H7 (cell line): ENCODE results near the gene FAM200A. TPM values are rescaled to one million over a fixed set of nuclear protein-coding genes. Genes with fewer than 3 reads are reported as not detected.
A peak's percentile ranks its signal among the peaks of the same experiment; 100 is the strongest.
"Not testable (repeated sequence)": the region's sequence is repeated elsewhere in the genome, so short reads cannot be mapped to it uniquely, and the experiment has no call there.

Experiments
- DNase-seq: peaks from one replicate; pipeline ENCODE4 v3.0.0; 2012
- H3K27me3 ChIP-seq: 2 replicates; pipeline ENCODE4 v1.6.0; 2011; ENCODE audit warnings: mild to moderate bottlenecking, low read length; ENCODE audit not compliant: control insufficient read depth, insufficient read depth
- H3K36me3 ChIP-seq: replicated peaks from 2 replicates; pipeline ENCODE4 v1.5.1; 2011; ENCODE audit warnings: low read length; ENCODE audit not compliant: control insufficient read depth, insufficient read depth
- H3K4me3 ChIP-seq: 2 replicates; pipeline ENCODE4 v1.5.1; 2011; ENCODE audit warnings: low read depth, mild to moderate bottlenecking, control low read depth, low read length, moderate library complexity; ENCODE audit not compliant: insufficient read depth
- total RNA-seq: library from RNA; depleted of rRNA; stranded (reverse); fragments of >200 nt; shearing (Covaris generic); gene quantifications from 2 replicates; pipeline ENCODE4 v1.2.3, GENCODE V29; 2014

Gene FAM200A
- total RNA-seq, 1 experiment from 2014 or later = 7.2 TPM

DNA sequence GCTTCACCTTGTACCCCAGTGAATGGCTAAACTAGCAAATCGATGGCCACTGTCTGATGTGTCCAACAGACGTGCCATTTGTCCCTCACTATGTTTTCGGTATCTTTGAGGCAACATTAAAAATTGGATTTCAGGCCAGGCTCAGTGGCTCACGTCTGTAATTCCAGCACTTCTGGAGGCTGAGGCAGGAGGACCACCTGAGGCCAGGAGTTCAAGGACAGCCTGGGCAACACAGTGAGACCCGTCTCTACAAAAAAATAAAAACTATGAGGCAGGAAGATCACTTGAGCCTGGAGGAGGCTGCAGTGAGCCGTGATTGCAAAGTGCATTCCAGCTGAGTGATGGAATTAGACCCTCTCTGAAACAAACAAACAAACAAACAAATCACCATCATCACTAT, 8.0 kb downstream of the FAM200A start:
- Histone ChIP-seq H3K4me3 (no peak overlapping the region), H3K36me3 (no peaks in the 10 kb centered on the region), H3K27me3 (no peaks in the 10 kb centered on the region)
- no peak for DNase-seq

DNA sequence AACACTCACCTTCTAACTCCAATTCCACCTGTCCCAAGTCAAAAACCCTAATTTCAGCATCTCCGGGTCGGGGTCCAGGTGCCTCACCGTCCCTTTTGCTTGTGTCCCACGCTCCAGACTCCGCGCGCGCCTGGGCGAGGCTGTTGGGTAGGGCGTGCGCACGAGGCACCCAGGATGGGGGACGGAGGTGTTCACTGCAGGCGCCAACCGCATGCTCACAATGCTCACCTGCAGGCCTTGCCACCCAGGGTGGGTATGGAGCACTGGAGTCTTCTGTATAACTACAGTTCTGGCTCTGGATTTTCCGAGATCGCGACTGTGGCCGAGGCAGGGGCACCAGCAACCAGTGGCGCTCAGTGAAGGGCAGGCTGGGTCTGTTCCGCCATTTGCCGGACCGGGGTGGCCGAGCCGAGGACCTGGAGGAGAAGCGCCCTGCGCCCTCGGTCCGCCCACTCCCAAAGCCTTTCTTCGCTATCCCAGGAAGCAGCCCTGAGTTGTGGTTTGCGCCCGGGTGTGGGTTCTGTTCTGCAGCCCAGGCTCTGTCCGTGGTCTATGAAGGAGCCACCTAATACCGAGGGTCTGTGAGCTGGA, 8.7 kb downstream of the FAM200A start:
- DNase-seq = peak; percentile 23
- H3K27me3 ChIP-seq = no peaks in the 10 kb centered on the region
- no peaks in the 10 kb centered on the region for H3K36me3 ChIP-seq
- H3K4me3 ChIP-seq = no peak overlapping the region

DNA sequence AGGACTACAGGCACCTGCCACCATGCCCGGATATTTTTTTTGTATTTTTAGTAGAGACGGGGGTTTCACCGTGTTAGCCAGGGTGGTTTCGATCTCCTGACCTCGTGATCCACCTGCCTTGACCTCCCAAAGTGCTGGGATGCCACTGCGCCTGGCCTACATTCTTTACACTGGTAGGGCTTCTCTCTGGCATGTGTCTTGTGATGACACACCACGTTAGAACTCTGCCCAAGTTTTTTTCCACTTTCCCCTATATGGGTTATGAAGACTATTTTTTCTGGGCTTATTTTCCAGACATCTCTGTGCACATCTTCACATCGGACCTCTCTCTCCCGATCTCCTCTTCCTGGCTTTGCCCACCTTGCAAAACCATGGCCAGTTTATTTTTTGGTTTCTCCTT, 10.7 kb downstream of the FAM200A start:
- Histone ChIP-seq H3K36me3 (no peaks in the 10 kb centered on the region), H3K4me3 (no peak overlapping the region), H3K27me3 (no peaks in the 10 kb centered on the region)
- DNase-seq = no peak

DNA sequence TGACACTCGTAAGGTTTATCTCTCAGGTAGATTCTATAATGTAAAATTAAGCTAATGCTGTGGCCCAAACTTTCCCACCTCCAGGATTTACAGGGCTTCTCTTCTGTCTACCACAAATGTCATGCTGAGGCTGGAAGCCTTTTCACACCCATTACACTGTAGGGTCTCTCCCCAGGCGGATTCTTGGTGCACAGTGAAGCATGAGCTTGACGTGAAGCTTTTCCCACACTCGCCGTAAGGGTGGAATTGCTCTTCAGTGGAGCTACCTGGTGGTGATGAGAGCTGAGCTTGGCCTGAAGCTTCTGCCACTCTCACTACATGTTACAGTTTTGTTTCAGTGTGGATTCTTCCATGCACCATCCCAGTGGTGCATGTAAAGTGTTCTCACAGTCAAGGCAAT, 11.4 kb downstream of the FAM200A start:
- H3K4me3 ChIP-seq = no peak overlapping the region
- H3K36me3 ChIP-seq = no peaks in the 10 kb centered on the region
- H3K27me3 ChIP-seq = no peaks in the 10 kb centered on the region
- no peak for DNase-seq

DNA sequence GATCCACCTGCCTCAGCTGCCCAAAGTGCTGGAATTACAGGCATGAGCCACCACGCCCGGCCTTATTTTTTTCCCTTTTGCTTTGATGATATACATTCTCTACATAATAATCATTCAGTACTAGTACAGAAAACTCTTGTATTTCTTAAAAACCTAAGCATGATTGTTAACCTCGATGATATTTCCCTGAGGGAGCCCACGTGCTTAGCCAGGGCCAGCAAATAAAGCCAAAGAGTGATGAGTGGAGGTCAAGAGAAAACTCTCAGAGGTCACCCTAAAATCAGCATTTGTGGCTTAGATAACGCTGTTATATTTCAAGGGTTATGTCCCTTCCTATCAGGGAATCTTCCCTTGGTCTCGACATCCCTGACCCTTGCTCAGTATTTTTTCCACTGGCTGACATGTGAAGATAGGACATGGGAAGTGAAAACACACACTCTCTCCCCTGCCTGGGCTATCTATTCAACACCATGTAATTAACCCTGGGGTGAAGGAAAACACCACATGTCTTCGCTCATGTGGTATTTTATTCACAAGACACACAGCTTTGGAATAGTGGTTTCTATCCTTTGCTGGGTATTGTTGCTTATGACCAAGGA, 12.6 kb downstream of the FAM200A start:
- H3K36me3 ChIP-seq = no peaks in the 10 kb centered on the region
- no peak overlapping the region for H3K4me3 ChIP-seq
- H3K27me3 ChIP-seq = no peaks in the 10 kb centered on the region
- DNase-seq = no peak

DNA sequence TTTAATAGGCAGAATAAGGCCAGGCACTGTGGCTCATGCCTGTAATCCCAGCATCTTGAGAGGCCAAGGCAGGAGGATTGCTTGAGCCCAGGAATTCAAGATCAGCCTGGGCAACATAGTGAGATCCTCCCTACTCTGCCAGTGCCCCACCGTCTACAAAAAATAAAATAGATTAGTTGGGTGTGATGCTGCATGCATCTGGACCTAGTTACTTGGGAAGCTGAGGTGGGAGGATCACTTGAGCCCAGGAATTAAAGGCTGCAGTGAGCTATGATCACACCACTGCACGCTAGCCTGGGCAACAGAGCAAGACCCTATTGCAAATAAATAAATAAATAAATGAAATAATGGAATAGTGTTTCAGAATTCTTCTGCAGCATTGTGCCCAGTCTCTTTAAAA, 16.2 kb downstream of the FAM200A start:
- H3K4me3 ChIP-seq = no peak overlapping the region
- no peak for DNase-seq
- H3K36me3 ChIP-seq = peaks cover 14% of the 10 kb centered on the region
- H3K27me3 ChIP-seq = no peaks in the 10 kb centered on the region

DNA sequence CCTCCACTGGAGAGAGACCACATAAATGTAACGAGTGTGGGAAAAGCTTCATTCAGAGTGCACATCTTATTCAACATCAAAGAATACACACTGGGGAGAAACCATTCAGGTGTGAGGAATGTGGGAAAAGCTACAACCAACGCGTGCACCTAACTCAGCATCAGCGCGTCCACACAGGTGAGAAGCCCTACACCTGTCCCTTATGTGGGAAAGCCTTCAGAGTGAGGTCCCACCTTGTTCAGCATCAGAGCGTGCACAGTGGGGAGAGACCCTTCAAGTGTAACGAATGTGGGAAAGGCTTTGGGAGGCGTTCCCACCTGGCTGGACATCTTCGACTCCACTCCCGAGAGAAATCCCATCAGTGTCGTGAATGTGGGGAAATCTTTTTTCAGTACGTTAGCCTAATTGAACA, 20.6 kb downstream of the FAM200A start:
- Histone ChIP-seq H3K36me3 (peaks cover 26% of the 10 kb centered on the region), H3K27me3 (no peaks in the 10 kb centered on the region), H3K4me3 (no peak overlapping the region)
- DNase-seq = no peak

DNA sequence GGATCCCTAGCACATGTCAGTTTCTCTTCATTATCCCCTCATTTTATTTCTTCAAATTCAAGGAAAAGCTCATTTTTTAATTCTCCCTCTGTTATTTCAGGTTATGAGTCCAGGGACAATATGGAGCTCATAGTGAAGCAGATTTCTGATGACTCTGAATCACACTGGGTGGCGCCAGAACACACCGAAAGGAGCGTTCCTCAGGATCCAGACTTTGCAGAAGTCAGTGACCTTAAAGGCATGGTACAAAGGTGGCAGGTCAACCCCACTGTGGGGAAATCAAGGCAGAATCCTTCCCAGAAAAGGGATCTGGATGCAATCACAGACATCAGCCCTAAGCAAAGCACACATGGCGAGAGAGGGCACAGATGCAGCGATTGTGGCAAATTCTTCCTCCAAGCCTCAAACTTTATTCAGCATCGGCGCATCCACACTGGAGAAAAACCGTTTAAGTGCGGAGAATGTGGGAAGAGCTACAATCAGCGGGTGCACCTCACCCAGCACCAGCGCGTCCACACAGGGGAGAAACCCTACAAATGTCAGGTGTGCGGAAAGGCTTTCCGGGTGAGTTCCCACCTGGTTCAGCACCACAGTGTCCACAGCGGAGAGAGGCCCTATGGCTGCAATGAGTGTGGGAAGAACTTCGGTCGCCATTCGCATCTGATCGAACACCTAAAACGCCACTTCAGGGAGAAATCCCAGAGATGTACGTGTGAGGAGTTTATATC, 26.0 kb downstream of the FAM200A start:
- Histone ChIP-seq H3K36me3 (peaks cover 16% of the 10 kb centered on the region), H3K4me3 (no peak overlapping the region), H3K27me3 (no peaks in the 10 kb centered on the region)
- peak; percentile 28 for DNase-seq

DNA sequence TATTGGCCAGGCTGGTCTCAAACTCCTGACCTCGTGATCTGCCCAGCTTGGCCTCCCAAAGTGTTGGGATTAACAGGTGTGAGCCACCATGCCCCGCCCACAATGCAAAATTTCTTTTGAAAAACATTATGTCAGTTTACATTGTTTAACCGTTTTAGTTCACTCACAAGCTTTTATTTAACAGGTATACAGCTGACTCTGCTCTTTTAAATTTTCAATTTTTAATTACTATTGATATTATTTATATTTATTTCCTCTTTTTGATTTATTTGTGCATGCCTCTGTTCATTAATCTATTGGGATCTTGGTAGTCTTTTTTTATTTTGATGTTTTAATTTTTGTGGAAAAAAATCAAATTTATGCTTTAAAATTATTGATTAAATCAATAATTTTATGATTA, 30.5 kb downstream of the FAM200A start:
- Histone ChIP-seq H3K36me3 (peaks cover 12% of the 10 kb centered on the region), H3K4me3 (no peak overlapping the region), H3K27me3 (no peaks in the 10 kb centered on the region)
- DNase-seq = no peak

DNA sequence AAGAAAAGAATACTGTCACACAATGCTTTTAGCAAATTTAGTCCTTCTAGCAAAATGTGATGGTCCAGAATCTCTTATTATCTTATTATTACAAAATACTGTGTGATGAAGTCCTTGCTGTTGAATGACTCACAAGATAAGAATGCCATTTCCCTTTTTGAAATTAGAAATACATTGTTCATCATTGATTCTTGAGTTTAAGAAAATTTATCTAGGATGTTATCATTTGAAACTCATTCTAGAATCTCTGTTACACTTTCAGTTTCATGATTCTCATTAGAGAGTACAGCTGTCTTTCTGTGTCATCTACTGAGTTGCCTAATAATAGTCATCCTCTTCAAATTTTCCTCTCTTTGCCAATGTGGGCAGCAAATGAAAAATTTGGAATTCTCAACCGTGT, 37.9 kb downstream of the FAM200A start:
- no peak for DNase-seq
- no peak overlapping the region for H3K4me3 ChIP-seq
- no peaks in the 10 kb centered on the region for H3K27me3 ChIP-seq
- H3K36me3 ChIP-seq = peaks cover 13% of the 10 kb centered on the region

DNA sequence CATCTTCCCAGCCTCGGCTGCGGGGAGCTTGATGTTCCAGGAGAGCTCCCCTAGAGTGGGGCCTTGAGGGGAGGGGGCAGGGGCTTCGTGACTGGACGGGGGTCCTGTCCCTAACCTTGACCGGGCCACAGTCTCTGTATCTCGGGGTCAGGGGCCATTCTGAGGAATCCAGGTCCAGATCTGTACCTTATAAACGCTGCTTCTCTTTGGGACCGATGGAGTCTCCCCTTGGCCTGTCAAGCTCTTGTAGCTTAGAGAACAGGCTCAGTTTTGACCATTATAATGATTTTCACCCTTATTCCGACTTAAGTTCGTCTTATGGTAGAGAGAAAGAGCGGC, 46.6 kb downstream of the FAM200A start:
- H3K36me3 ChIP-seq = no peaks in the 10 kb centered on the region; the same call in 1 of the 2 replicates
- no peak for DNase-seq
- peak overlapping the region; percentile 84 for H3K4me3 ChIP-seq
- no peaks in the 10 kb centered on the region for H3K27me3 ChIP-seq

DNA sequence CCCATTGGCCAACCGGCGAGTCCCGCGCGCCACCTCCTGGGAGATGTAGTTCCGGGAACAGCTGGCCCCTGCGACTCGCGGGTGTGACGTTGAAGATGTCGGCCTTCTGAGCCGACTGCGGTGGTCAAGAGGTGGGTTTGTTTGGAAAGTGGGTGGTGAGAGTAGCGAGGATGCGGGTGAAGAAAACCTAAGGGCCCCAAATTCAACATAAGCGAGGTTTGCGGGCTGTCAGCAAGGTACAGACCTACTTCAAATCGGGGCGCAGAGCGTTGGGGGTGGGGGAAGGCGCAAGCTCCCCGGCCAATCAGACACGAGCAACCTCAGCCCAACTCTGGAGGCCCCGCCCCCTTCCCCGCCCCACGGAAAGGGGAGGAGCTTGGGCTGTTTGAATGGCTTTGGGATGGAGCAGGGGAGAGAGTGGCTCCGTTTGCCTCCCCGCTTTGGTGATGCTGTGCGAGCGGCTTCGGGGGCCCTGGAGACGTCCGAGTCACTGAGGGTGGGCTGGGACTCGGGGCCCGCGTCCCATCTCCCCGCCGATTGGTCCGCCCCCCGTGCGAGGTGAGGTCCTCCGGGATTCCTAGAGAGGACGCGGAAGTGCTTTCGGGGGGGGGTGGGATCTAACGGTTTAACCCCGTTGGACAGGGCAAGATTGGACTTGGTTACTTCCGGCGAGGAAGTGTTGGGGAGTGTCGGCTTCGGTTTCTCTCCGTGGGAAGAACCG, 47.2 kb downstream of the FAM200A start, which contains the start of gene ZKSCAN5:
Gene ZKSCAN5, plus strand, starts transcription at position 60 of the 721 bp plus-strand sequence. CDS start 1,383 bp downstream, outside the sequence.
- DNase-seq = peak; percentile 98
- H3K27me3 ChIP-seq = no peaks in the 10 kb centered on the region
- peak within 1 kb of the TSS; percentile 84 for H3K4me3 ChIP-seq

DNA sequence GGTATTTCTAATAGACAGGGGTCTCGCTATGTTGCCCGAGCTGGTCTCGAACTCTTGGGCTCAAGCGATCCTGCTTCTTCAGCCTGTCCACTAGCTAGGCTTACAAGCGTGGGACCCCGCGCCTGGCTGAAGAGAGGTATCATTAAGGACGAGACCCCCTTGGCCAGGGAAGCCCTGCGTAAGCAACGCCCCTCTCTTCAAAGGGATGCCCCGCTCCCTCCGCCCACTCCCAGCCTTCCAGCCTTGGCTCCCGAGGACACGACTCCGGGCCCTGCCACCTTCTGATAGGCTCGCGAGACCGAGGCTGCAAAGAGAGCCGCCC, 47.7 kb downstream of the FAM200A start:
- Histone ChIP-seq H3K36me3 (no peaks in the 10 kb centered on the region), H3K4me3 (peak overlapping the region; percentile 84), H3K27me3 (no peaks in the 10 kb centered on the region)
- peak; percentile 98 for DNase-seq

More for the DNA sequence above, 47.2 kb downstream of the FAM200A start, which contains the start of gene ZKSCAN5:
- no peaks in the 10 kb centered on the region for H3K36me3 ChIP-seq

DNA sequence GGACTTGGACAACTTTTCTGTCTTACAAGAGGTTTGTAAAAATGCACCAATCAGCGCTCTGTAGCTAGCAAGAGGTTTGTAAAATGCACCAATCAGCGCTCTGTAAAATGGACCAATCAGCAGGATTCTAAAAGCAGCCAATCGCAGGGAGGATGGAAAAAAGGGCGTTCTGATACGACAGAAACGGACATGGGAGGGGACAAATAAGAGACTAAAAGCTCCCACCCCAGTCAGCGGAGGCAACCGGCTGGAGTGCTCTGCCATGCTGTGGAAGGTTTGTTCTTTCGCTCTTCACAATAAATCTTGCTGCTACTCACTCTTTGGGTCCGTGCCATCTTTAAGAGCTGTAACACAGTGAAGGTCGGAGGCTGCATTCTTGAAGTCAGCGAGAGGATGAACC, 50.7 kb downstream of the FAM200A start:
- not testable (repeated sequence) for H3K4me3 ChIP-seq, H3K27me3 ChIP-seq, H3K36me3 ChIP-seq
- DNase-seq = peak; percentile 34

DNA sequence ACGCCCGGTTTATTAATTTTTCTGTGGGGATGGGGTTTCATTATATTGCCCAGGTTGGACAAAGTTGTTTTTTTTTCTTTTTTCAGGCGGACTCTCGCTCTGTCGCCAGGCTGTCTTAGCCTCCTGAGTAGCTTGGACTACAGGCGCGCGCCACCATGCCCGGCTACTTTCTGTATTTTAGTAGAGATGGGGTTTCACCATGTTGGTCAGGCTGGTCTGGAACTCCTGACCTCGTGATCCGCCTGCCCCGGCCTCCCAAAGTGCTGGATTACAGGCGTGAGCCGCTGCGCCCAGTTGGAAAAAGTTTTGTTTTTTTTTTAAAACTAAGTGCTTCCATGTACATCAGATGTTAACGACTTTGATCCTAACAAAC, 51.3 kb downstream of the FAM200A start:
- Histone ChIP-seq H3K36me3 (peaks cover 4% of the 10 kb centered on the region), H3K27me3 (no peaks in the 10 kb centered on the region), H3K4me3 (peak overlapping the region; percentile 92)
- DNase-seq = no peak
